G401.6 (cell line): ENCODE results near the gene CYSRT1.
"Not testable (repeated sequence)": the region's sequence is repeated elsewhere in the genome, so short reads cannot be mapped to it uniquely, and the experiment has no call there.

Experiments used
- FAIRE-seq: peaks from 2 replicates; lab custom pipeline; 2012; peaks lifted over from hg19 to GRCh38; lab: Jason Lieb, UNC

Gene CYSRT1

GRCh38 chr9:137237759-137238726, 13.1 kb downstream of the CYSRT1 start:
- FAIRE-seq = no peak

GRCh38 chr9:137239541-137240200, 14.7 kb downstream of the CYSRT1 start:
- not testable (repeated sequence) for FAIRE-seq

- FAIRE-seq = no peak
Measured at GRCh38 chr9:137240318-137240840, 15.4 kb downstream of the CYSRT1 start.

- FAIRE-seq = peak; percentile 98
Measured at GRCh38 chr9:137240841-137241489, 16.0 kb downstream of the CYSRT1 start, which contains the start of gene TUBB4B. TUBB4B (plus strand) TSS chr9:137241287; CDS start chr9:137241361, 74 bp downstream.

GRCh38 chr9:137241490-137242268, 16.7 kb downstream of the CYSRT1 start:
- FAIRE-seq = no peak

- FAIRE-seq = no peak
Measured at GRCh38 chr9:137242269-137243203, 17.6 kb downstream of the CYSRT1 start.

GRCh38 chr9:137243266-137243625, 18.3 kb downstream of the CYSRT1 start:
- FAIRE-seq = not testable (repeated sequence)

GRCh38 chr9:137243626-137244485, 18.9 kb downstream of the CYSRT1 start:
- no peak for FAIRE-seq

- FAIRE-seq = no peak
Measured at GRCh38 chr9:137244486-137245449, 19.8 kb downstream of the CYSRT1 start.

- no peak for FAIRE-seq
Measured at GRCh38 chr9:137245450-137246421, 20.8 kb downstream of the CYSRT1 start.

- FAIRE-seq = no peak
Measured at GRCh38 chr9:137247135-137247915, 22.4 kb downstream of the CYSRT1 start.

GRCh38 chr9:137247916-137248175, 22.9 kb downstream of the CYSRT1 start:
- no peak for FAIRE-seq

- FAIRE-seq = no peak
Measured at GRCh38 chr9:137250329-137251193, 25.6 kb downstream of the CYSRT1 start.

GRCh38 chr9:137251194-137251461, 26.2 kb downstream of the CYSRT1 start, which contains the start of gene STPG3:
STPG3 (plus strand) TSS chr9:137251286; CDS start chr9:137251287, 1 bp downstream.
- no peak for FAIRE-seq

GRCh38 chr9:137251490-137252268, 26.7 kb downstream of the CYSRT1 start:
- FAIRE-seq = no peak
